A549 (cell line): Measurements from ENCODE around the gene ARHGAP28. TPM values are rescaled to one million over a fixed set of nuclear protein-coding genes. Genes with fewer than 3 reads are reported as not detected.

Experiments used
- ATAC-seq, 2 experiments: fragments of 200-7000 bp in 1 of 2; fragments of >200 bp in 1 of 2; cut with Nextera tagmentation in 1 of 2; cut with Tn5 transposase in 1 of 2; 3 replicates each; pipeline versions ENCODE4 v1.8.0 to v1.9.1; 2018 to 2020; ENCODE audit warnings: mild to moderate bottlenecking in 1 of 2, moderate library complexity in 1 of 2
- CTCF ChIA-PET: fragments of 300-600 bp; sonication (Branson Sonifier 250); formaldehyde crosslinking; extraction: SDS; loops from one replicate; lab custom pipeline; 2021; ENCODE audit warnings: antibody characterized with exemption, inconsistent platforms; lab: Yijun Ruan, JAX
- POLR2A ChIA-PET: fragments of 350-600 bp; formaldehyde crosslinking; extraction: SDS; loops from one replicate; lab custom pipeline; 2021; ENCODE audit warnings: antibody characterized with exemption, inconsistent platforms; lab: Yijun Ruan, JAX
- DNase-seq, 2 experiments: peaks; one replicate each; pipeline versions ENCODE4 v3.0.0 to v3.0.0-alpha.2; 2011 to 2016; ENCODE audit warnings: low read depth in 1 of 2, low spot score in 1 of 2
- FAIRE-seq: peaks from 2 replicates; lab custom pipeline; 2011; peaks lifted over from hg19 to GRCh38; lab: Jason Lieb, UNC
- H3K27ac ChIP-seq, 2 experiments: fragments of >200 bp; sonication (Bioruptor Twin); formaldehyde crosslinking; 3 replicates each; pipeline ENCODE4 v1.5.1; 2016 to 2017
- H3K4me1 ChIP-seq: fragments of >200 bp; sonication (Bioruptor Twin); formaldehyde crosslinking; 3 replicates; pipeline ENCODE4 v1.6.1; 2016
- H3K4me2 ChIP-seq: fragments of >200 bp; sonication (Bioruptor Twin); formaldehyde crosslinking; 3 replicates; pipeline ENCODE4 v1.6.1; 2016
- H3K4me3 ChIP-seq: fragments of >200 bp; sonication (Bioruptor Twin); formaldehyde crosslinking; 3 replicates; pipeline ENCODE4 v1.5.1; 2016
- H3K9me3 ChIP-seq: fragments of >200 bp; sonication (Bioruptor Twin); formaldehyde crosslinking; 3 replicates; pipeline ENCODE4 v1.6.1; 2016
- BCL3 ChIP-seq: fragments of >200 bp; sonication (Bioruptor Twin); formaldehyde crosslinking; IDR thresholded peaks from 3 replicates; pipeline ENCODE4 v1.6.1; 2016
- BHLHE40 ChIP-seq: IDR thresholded peaks from 2 replicates; pipeline ENCODE4 v1.6.1; 2012; ENCODE audit warnings: low read depth, low read length, inconsistent platforms
- CBX8 ChIP-seq: fragments of 200-600 bp; sonication (generic); IDR thresholded peaks from 2 replicates; pipeline ENCODE4 v1.6.1; 2016
- CEBPB ChIP-seq, 2 experiments: fragments of >200 bp in 1 of 2; sonication (Bioruptor Twin) in 1 of 2; formaldehyde crosslinking in 1 of 2; IDR thresholded peaks; 2 replicates each; pipeline ENCODE4 v1.6.1; 2012 to 2016
- CHD4 ChIP-seq: fragments of 200-600 bp; sonication (generic); IDR thresholded peaks from 2 replicates; pipeline ENCODE4 v1.6.1; 2016; ENCODE audit warnings: antibody characterized with exemption, mild to moderate bottlenecking, borderline replicate concordance
- CTCF ChIP-seq: fragments of >200 bp; sonication (Bioruptor Twin); formaldehyde crosslinking; IDR thresholded peaks from 3 replicates; pipeline ENCODE4 v1.5.1; 2016
- E2F6 ChIP-seq: IDR thresholded peaks from 2 replicates; pipeline ENCODE4 v1.6.1; 2012; ENCODE audit warnings: low read depth, borderline replicate concordance
- EHF ChIP-seq: fragments of 250-450 bp; sonication (Bioruptor Pico); IDR thresholded peaks from 2 replicates; pipeline ENCODE4 v1.5.0; 2020; ENCODE audit warnings: mild to moderate bottlenecking
- EHMT2 ChIP-seq: fragments of 200-600 bp; sonication (generic); IDR thresholded peaks from 2 replicates; pipeline ENCODE4 v1.6.1; 2016; ENCODE audit warnings: antibody characterized with exemption, low read depth, mild to moderate bottlenecking, moderate library complexity
- EP300 ChIP-seq, 2 experiments: fragments of >200 bp; sonication (Bioruptor Twin); formaldehyde crosslinking; IDR thresholded peaks; 2 replicates in 1 of 2; 3 replicates in 1 of 2; pipeline ENCODE4 v1.6.1; 2016 to 2017
- GATA3 ChIP-seq: IDR thresholded peaks from 2 replicates; pipeline ENCODE4 v1.6.1; 2012; ENCODE audit warnings: borderline replicate concordance
- HEYL ChIP-seq: fragments of 250-450 bp; sonication (Bioruptor Pico); IDR thresholded peaks from 2 replicates; pipeline ENCODE4 v1.8.0; 2021; ENCODE audit warnings: mild to moderate bottlenecking, moderate library complexity
- HOXA7 ChIP-seq: fragments of 250-450 bp; sonication (Bioruptor Pico); IDR thresholded peaks from 2 replicates; pipeline ENCODE4 v1.5.0; 2020; ENCODE audit warnings: mild to moderate bottlenecking, moderate library complexity
- MAFK ChIP-seq: fragments of 450-650 bp; IDR thresholded peaks from 2 replicates; pipeline ENCODE4 v1.6.1; 2014; ENCODE audit not compliant: partially characterized antibody
- NFE2L2 ChIP-seq: fragments of 150-350 bp; conservative IDR thresholded peaks from 2 replicates; pipeline ENCODE4 v1.6.1; 2014; ENCODE audit warnings: low read length
- RNF2 ChIP-seq: fragments of 200-600 bp; sonication (generic); IDR thresholded peaks from 2 replicates; pipeline ENCODE4 v1.6.1; 2016; ENCODE audit warnings: low read depth, mild to moderate bottlenecking, antibody characterized with exemption, moderate library complexity, borderline replicate concordance
- TFCP2L1 ChIP-seq: fragments of 250-450 bp; sonication (Bioruptor Pico); IDR thresholded peaks from 2 replicates; pipeline ENCODE4 v1.5.0; 2021; ENCODE audit warnings: mild to moderate bottlenecking
- TP53 ChIP-seq: fragments of 250-450 bp; sonication (Bioruptor Pico); IDR thresholded peaks from 2 replicates; pipeline ENCODE4 v1.5.0; 2021; ENCODE audit warnings: mild to moderate bottlenecking, moderate library complexity
- ZFP36 ChIP-seq: fragments of 450-650 bp; IDR thresholded peaks from 2 replicates; pipeline ENCODE4 v1.6.1; 2014; ENCODE audit warnings: borderline replicate concordance; ENCODE audit not compliant: partially characterized antibody
- WGBS: methylation state at CpG from one replicate; pipeline ENCODE4 v1.1.6; 2017; ENCODE audit errors: missing lambda C conversion rate; 5-methylcytosine and 5-hydroxymethylcytosine counted together
- polyA plus RNA-seq, 4 experiments: library from polyadenylated mRNA; depleted of rRNA in 3 of 4; stranded (reverse); fragments of >200 nt; fragmentation: RNase III in 1 of 4; extraction: RNeasy Plus Mini Kit Qiagen cat#74134 plus additional on column Dnase treatment in 1 of 4; gene quantifications; 2 replicates in 3 of 4; 3 replicates in 1 of 4; pipeline ENCODE4 v1.2.3, GENCODE V29; 2011 to 2017
- TF ChIP-seq, protein P1 (sequence below): IDR thresholded peaks from 2 replicates; pipeline ENCODE4 v1.6.1; 2012
- TF ChIP-seq, protein P2 (sequence below): fragments of >200 bp; sonication (Bioruptor Twin); formaldehyde crosslinking; IDR thresholded peaks from 2 replicates; pipeline ENCODE4 v1.6.1; 2016

ARHGAP28 gene
- polyA plus RNA-seq, 2 of the 4 experiments (the other 2 are of a cell fraction) = 0.13 to 0.17 TPM

DNA sequence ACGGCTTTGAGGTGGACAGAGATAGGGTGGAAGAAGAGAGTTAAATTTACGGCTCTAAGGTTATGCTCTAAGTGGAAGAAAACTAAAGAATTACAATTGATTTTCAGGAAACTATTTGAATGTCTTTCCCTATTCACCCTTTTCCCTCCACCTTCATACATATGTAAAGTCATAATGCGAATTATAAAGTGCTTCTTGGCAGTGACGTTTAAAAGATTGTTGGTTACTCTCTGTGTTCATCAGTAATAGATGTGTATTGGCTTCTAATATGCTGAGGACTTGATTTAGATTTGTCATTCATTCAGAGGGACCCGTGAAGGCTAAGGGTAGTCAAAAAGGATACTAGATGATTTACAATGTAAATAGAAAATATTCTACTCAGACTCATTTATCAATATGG, 63.9 kb downstream of the ARHGAP28 start:
- Histone ChIP-seq H3K4me3 (no peak overlapping the region), H3K4me2 (no peak overlapping the region), H3K4me1 (no peaks in the 10 kb centered on the region), H3K27ac (no peak overlapping the region), H3K9me3 (no peaks in the 10 kb centered on the region)
- TF ChIP-seq EP300 (IDR thresholded peaks at IDR 0.05) (no peak), CTCF (no peak), HEYL (CRISPR knock-in tag) (no peak), TP53 (no peak), ZFP36 (no peak), NFE2L2 (no peak), EHMT2 (no peak), E2F6 (no peak)
- TF ChIP-seq, protein P1, sequence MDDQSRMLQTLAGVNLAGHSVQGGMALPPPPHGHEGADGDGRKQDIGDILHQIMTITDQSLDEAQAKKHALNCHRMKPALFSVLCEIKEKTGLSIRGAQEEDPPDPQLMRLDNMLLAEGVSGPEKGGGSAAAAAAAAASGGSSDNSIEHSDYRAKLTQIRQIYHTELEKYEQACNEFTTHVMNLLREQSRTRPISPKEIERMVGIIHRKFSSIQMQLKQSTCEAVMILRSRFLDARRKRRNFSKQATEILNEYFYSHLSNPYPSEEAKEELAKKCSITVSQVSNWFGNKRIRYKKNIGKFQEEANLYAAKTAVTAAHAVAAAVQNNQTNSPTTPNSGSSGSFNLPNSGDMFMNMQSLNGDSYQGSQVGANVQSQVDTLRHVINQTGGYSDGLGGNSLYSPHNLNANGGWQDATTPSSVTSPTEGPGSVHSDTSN = no peak
- TF ChIP-seq, protein P2, sequence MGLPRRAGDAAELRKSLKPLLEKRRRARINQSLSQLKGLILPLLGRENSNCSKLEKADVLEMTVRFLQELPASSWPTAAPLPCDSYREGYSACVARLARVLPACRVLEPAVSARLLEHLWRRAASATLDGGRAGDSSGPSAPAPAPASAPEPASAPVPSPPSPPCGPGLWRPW = no peak
- DNase-seq (no peak), ATAC-seq (no peak), FAIRE-seq (no peak)
- POLR2A ChIA-PET = no interaction called here
- WGBS = 23% methylated on average over 5 of the region's 5 CpGs
- CTCF ChIA-PET = no interaction called here

GRCh38 chr18:6793986-6794385, 64.5 kb downstream of the ARHGAP28 start:
- TF ChIP-seq HOXA7 = no peak
- TF ChIP-seq, all 56 proteins: peak for 0
- Histone ChIP-seq H3K9me3 (no peaks in the 10 kb centered on the region), H3K4me1 (no peaks in the 10 kb centered on the region), H3K27ac (no peak overlapping the region), H3K4me2 (no peak overlapping the region), H3K4me3 (no peak overlapping the region)
- POLR2A ChIA-PET = no interaction called here
- 30% methylated on average over 2 of the region's 2 CpGs for WGBS
- DNase-seq (no peak), FAIRE-seq (no peak), ATAC-seq (no peak)
- CTCF ChIA-PET = no interaction called here

DNA sequence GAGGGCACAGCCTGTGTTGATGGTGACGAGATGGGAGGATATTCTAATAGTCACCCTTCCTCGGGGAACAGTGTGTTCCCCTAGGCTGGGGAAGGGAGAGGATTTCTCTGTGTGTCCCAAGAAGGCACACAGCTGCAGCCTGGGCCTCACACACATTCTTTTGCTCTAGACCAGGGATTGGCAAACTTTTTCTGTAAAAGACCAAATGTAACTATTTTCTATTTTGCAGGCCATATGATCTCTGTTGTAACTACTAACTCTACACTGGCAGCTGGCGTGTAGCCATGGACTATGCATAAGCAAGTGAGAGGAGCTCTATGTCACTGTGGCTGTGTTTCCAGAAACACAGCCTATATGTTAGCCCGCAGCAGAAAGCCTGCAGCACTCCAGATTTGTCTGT, 65.8 kb downstream of the ARHGAP28 start:
- 27% methylated on average over 4 of the region's 4 CpGs for WGBS
- FAIRE-seq = no peak
- DNase-seq = no peak
- Histone ChIP-seq H3K4me1 (no peaks in the 10 kb centered on the region), H3K27ac (no peak overlapping the region), H3K9me3 (no peaks in the 10 kb centered on the region), H3K4me3 (no peak overlapping the region), H3K4me2 (no peak overlapping the region)
- no peak for ATAC-seq
- TF ChIP-seq RNF2 = no peak
- no peak for TF ChIP-seq EP300 (IDR thresholded peaks at IDR 0.05)
- TF ChIP-seq CHD4 = no peak
- TF ChIP-seq MAFK = no peak
- TF ChIP-seq BHLHE40 = no peak
- TF ChIP-seq, protein P2 = no peak
- no peak for TF ChIP-seq CBX8
- no peak for TF ChIP-seq GATA3
- TF ChIP-seq TFCP2L1 (CRISPR knock-in tag) = no peak
- TF ChIP-seq BCL3 = no peak
- no peak for TF ChIP-seq CEBPB (IDR thresholded peaks at IDR 0.05)
- no peak for TF ChIP-seq EHF (CRISPR knock-in tag)
- no peak for TF ChIP-seq ZFP36
- POLR2A ChIA-PET = no interaction called here
- CTCF ChIA-PET = interaction anchor here (0.7 kb wide), 1 partner anchor 21 kb away, joined by 3 read pairs; no protein-coding TSS in a partner anchor
